ENCODE data around the gene NFYA.

DNA sequence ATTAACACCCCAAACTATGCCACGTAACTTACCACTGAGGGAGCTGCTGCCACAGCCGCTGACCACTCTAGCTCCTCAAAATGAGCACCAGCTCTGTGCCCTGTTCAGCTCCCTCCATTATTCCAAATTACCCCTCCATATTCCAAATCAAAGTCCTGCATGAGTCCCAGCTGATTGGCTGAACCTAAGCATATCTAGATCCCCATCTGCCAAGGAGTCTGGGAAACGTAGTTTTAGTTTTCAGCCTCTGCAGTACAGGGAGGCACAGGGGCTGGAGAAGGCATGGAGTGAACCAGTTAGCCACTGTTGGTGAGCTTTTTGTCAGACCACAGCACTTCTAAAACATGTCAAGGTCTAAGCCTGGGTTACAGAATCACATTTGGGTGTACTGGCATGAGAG, 49.7 kb upstream of the NFYA start:
- TF ChIP-seq, protein P1, sequence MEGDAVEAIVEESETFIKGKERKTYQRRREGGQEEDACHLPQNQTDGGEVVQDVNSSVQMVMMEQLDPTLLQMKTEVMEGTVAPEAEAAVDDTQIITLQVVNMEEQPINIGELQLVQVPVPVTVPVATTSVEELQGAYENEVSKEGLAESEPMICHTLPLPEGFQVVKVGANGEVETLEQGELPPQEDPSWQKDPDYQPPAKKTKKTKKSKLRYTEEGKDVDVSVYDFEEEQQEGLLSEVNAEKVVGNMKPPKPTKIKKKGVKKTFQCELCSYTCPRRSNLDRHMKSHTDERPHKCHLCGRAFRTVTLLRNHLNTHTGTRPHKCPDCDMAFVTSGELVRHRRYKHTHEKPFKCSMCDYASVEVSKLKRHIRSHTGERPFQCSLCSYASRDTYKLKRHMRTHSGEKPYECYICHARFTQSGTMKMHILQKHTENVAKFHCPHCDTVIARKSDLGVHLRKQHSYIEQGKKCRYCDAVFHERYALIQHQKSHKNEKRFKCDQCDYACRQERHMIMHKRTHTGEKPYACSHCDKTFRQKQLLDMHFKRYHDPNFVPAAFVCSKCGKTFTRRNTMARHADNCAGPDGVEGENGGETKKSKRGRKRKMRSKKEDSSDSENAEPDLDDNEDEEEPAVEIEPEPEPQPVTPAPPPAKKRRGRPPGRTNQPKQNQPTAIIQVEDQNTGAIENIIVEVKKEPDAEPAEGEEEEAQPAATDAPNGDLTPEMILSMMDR (IDR thresholded peaks at IDR 0.05), result no peak
- TF ChIP-seq POLR2A (IDR thresholded peaks at IDR 0.05), result no peak
